ENCODE data around the gene ATP6V0E1. TPM values are rescaled to one million over a fixed set of nuclear protein-coding genes. Genes with fewer than 3 reads are reported as not detected.
A peak's percentile ranks its signal among the peaks of the same experiment; 100 is the strongest.

ATP6V0E1 gene
- total RNA-seq, 1 donor from 2014 or later = 52.5 TPM

DNA sequence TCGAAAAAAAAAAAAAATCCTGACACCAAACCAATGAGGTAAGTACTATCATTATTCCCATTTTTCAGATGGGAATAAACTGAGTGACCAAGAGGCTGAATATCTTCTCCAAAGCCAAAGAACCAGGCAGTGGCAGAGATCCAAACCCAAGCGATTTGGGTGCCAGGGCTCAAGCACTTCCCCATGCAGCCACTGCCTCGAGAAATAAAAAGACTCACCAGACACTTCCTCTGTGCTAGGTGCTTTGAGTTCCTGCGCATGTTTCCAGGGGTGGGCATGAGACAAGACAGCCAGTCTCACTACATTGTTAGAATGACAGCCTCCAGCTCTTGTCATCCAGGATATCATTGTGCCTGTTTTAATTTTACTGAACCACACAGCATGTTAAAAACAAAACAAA lies 26.6 kb upstream of the ATP6V0E1 start:
- DNase-seq = no peak

DNA sequence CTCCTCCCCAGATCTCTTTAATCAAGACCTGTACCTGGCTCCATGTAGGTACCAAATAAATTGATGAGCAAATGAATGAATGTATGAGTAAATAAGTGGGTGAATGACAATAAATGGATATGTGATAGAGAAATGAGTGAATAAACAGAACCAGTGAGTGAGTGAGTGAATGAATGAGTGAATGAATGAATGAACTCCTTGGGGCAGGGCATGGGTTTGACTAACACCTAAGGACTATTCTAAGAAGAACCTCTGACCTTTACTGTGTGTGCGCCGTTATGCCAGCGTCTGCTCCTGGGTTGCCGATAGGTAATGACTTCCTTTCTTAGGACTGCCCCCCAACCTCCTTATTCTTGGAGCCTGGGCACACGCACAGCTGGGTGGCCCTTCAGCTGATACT lies 26.1 kb upstream of the ATP6V0E1 start:
- no peak for DNase-seq

DNA sequence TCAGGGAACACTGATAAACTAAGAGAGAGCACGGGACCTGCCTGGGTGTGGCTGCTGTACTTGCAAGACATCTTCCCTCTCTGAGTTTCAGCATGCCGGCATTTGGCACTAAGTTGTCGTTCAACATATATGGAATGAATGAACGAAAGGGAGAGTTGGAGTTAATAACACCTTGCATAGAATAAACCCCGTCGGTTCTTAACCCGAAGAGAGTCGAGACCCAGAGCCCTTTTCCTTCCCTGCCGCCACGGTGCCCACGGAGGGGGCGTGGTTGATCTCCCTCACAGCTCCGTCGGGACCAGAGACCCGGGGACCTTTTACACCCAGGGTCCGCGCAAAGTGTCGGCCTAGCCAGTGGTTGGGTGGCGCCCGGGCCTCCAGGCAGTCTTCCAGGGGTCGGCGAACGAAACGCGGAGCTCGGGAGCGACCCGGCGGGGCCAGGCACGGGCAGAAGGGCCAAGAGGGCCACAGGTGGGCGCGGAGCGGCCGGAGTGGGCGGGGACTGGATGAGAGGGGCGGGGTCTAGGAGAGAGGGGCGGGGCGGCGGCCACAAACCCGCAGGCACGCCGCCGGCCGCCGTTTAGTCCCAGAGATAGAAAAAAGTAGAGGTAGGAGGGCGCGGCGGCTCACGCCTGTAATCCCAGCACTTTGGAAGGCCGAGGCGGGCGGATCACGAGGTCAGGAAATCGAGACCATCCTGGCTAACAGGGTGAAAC lies 25.1 kb upstream of the ATP6V0E1 start:
- DNase-seq = peak; percentile 71

DNA sequence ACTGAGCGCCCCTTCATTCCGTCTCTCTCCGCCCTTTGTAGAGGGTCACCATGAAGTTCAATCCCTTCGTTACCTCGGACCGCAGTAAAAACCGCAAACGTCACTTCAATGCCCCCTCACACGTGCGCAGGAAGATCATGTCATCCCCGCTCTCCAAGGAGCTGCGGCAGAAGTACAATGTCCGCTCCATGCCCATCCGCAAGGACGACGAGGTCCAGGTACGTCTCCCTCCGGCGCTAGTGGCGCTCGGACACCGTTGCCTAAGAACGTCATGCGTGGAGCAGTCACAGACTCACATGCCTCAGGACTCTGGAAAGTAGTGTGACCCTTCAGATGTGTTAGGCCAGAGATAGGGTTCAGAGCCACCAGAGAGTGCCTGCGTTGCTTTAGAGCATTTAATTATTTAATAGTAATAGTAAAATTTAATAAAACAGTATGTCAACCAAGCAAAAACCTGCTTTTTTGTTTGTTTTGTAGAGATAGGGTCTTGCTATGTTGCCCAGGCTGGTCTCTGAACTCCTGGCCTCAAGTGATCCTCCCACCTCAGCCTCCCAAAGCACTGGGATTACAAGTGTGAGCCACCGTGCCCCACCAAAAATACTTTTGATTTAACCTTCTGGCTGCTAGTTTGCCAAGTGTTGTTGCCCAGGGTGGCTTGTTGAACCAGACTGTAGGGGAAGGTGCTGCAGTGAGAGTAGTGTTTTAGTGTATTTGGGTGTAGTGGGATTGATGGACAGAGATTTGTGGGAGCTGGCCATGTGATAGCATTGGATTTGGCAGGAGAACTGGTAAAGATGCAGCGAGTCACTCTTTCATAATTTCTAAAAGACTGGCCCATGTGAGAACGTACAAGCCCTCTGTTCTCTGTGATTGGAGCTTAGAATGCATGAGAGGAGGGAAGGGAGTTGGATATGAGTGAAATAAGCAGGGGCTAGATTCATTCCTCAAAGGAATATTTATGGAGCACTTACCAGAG lies 23.5 kb upstream of the ATP6V0E1 start:
- no peak for DNase-seq

DNA sequence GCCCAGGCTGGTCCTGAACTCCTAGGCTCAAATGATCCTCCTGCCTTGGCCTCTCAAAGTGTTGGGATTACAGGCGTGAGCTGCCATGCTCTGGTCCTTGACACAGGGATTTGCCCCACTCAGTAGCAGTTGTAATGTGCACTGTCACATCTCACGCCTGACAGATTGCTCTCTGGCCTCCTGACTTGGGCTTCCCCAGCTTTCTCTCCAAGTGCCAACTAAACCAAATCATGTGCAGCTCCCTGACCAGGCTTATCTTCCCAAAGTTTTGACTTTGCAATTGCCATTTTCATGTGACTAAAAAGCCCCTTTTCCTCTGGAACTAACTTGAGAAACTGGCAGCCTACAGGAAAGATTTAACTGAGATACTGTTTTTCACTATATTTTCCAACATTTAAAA lies 13.7 kb upstream of the ATP6V0E1 start:
- DNase-seq = no peak

DNA sequence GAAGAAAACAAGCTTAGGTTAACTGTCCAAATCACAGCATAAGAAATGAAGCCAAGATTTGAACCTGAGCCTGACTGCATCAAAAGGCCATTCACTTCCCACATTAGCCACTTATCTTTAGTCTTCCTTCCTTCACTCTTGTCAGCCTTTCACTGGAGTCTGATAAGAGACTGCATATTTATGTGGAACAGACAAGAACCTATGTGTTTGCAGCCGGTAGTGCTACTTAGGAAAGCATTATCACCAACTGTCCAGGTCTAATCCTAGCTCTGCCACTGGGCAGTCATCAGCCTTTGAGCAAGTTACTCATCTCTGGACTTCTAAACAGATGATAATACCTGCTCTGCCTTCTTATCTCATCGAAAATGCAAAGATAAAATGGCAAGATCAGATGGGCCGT lies 12.1 kb upstream of the ATP6V0E1 start:
- DNase-seq = no peak

DNA sequence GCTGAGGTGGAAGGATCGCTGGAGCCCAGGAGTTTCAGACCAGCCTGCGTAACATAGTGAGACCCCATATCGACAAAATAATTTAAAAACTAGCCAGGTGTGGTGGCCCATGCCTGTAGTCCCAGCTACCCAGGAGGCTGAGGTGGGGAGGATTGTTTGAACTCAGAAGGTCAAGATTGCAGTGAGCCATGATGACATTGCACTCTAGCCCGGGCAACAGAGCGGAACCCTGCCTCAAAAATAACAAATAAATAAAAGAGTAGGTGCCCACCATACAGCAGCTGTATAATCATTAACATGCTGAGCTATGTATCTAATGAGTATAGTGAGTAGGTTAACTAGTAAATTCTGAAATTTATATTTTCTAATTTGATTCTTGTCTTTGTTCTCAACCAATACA lies 11.0 kb upstream of the ATP6V0E1 start:
- DNase-seq = no peak

DNA sequence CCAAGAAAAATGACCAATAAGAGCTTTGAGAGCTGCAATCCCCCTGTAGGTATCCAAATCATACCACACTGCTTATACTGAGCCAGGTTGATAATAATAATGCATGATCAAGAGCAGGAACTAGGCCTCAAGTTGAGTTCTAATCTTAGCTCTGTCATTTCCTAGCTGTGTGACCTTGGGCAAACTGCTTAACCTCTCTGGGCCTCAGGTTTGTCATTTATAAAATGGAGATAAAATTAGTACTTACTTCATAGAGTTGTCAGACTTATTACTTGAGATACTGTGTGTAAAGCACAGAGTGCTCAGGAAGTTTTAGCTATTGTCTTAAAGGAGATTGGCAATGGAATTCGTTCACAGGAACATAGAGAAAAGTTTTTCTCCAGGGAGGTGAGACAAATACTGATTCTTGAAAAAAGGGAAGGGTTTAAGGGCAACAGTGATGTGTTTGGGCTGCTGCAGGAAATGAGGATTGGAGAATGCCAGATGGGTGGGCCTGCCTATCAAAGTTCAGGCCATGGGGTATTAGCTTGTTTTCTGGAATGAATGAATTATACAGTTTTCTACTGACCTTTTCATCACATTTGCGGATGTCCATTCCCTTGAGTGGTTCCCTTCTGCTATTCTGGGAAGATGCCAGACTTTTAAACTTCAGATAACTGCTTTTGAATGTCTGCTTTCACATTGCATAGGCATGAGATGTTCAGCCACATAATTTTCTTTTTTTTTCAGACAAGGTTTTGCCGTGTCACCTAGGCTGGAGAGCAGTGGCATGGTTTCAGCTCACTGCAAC lies 10.2 kb upstream of the ATP6V0E1 start:
- DNase-seq = peak; percentile 47

DNA sequence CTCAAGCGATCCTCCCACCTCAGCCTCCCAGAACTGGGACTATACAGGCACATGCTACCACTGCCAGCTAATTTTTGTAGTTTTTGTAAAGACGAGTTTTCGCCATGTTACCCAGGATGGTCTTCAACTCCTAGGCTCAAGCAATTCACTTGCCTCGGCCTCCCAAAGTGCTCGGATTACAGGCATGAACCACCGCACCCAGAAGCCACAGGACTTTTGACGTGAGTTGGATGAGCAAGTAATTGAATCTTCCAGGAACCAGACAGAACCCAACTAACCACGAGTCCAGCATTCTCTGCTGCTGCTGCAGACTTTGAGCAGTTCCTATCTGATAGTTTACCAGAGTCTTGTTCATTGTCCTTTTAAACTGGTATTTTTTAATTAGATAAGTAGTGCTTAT lies 9.6 kb upstream of the ATP6V0E1 start:
- no peak for DNase-seq

DNA sequence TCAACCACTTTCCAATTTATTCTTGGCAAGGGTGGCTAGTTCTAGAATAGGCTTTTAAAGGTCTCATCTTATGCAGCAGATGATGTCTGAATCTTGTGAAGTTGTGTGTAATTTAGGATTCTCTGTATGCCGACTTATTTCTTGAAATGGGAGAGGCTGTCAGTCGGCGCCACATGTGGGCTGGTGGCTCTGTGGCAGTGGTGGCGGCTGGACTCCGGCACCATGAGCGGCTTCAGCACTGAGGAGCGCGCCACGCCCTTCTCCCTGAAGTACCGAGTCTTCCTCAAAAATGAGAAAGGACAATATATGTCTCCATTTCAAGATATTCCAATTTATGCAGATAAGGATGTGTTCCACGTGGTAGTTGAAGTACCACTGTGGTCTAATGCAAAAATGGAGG lies 8.3 kb upstream of the ATP6V0E1 start:
- DNase-seq = no peak

DNA sequence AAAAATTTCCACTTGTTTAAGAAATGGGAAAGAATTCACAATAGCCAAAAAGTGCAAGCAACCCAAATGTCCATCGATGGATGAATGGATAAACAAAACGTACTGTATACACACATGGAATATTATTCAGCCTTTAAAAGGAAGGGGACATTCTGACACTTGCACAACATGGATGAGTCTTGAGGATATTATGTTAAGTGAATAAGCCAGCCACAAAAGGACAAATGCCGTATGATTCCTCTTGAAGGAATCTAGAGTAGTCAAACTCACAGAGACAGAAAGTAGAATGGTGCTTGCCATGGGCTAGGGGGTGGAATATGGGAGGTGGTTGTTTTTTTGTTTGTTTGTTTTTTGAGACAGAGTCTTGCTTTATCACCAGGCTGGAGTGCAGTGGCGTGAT lies 3.8 kb upstream of the ATP6V0E1 start:
- no peak for DNase-seq

DNA sequence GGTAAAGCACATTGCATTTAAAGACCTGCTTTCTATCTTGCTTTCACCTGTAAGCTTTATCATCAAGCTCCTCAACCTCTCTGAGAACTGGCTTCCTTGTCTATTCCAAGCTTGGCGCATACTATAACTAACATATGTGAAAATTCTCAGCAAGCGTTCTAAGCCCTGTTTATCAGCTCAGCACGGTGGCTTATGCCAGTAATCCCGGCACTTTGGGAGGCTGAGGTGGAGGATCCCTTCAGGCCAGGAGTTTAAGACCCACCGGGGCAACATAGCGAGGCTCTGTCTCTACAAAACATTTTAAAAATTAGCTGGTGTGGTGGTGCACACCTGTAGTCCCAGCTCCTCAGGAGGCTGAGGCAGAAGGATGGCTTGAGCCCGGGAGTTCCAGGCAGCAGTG lies 1.6 kb upstream of the ATP6V0E1 start:
- DNase-seq = no peak

DNA sequence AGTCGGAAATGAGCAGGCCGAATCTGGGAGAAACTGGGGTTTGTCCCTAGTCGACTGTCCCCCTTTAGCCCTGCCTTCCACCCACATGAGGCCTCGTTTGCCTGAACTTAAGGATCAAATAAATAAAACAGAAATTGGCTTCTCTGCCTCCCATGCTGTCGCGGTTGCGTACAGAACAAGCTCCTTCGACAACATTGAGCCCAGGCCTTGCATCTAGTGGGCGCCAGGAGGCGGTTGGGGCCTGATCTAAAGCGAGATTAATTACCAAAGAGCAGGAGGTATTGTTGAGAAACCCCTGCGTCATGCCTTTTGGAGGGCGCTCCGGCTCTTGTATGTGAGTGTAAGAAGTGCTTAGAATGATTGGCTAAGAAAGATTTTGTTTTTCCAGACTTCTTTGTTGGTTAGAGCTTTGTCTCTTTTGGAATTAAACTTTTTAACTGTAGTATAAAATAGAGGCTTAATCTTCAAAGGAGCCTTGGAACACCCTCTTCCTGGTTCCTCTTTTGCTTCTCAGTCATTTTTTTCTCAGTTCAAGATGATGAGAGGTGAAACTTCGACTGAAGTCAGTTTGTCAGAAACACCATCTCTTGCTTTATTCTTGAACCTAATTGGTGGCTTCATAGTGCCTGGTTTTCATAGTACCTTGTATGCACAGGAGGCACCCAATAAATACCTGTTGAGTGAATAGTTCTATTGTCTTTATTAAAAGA lies 828 bp downstream of the ATP6V0E1 start:
- DNase-seq = peak; percentile 82

DNA sequence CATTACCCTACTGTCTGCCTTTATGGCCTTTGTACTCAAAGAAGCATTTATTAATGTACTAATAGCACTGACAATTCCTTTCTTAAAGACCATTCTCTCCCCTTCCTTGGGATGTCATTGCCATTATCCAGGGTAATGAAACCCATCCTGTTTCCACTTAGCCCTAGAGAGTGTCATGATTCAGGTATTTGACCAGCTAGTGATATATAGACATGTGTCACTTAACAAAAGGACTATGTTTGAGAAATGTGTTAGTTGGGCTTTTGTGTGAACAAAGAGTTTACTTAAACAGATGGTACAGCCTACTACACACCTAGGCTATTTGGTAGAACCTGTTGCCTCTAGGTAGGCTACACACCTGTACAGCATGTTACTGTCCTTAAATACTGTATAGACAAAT lies 2.0 kb downstream of the ATP6V0E1 start:
- no peak for DNase-seq

DNA sequence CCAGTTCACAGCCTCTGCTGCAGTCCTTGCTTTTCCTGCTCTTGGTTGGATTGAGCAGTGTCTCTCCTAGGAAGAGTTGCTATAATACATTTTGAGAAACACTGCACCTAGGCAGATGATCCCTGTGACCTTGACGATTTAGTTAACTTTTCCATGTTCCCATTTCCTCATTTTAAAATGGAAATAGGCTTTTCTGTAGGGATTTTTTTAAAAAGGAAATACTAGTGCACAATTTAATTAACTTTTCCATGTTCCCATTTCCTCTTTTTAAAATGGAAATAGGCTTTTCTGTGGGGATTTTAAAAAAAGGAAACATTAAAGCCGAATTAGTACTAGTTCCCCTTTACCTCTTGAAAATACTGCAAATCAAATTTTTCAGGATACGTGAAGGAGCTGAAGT lies 4.7 kb downstream of the ATP6V0E1 start:
- no peak for DNase-seq

DNA sequence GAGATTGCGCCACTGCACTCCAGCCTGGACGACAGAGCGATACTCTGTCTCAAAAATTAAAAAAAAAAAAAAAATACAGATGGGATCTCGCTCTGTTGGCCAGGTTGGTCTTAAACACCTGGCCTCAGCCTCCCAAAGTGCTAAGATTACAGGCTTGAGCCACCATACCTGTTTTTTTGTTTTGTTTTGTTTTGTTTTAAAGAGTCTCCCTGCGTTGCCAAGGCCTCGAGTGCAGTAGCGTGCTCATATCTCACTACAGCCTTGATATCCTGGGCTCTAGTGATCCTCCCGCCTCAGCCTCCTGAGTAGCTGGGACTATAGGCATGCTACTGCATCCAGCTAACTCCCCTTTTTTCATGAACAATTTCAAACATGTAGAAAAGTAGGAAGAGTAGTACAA lies 7.2 kb downstream of the ATP6V0E1 start:
- DNase-seq = no peak

DNA sequence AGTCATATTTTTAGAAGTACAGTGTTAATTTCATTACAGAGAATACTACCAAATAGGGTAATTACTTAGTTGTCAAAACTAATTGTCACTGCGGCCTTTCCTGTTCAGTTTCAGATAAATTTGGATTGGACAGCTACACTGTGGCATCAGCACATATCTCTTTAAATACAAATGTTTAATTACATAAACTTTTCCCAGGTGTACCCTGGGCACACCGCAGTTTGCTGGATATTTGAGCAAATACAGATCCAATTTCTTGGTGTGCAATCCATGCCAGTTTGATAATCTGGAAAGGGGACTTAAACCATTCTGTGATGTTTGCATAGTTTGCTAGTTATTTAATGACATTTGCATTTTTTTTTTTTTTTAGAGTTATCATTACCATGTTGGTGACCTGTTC lies 10.8 kb downstream of the ATP6V0E1 start:
- DNase-seq = no peak

DNA sequence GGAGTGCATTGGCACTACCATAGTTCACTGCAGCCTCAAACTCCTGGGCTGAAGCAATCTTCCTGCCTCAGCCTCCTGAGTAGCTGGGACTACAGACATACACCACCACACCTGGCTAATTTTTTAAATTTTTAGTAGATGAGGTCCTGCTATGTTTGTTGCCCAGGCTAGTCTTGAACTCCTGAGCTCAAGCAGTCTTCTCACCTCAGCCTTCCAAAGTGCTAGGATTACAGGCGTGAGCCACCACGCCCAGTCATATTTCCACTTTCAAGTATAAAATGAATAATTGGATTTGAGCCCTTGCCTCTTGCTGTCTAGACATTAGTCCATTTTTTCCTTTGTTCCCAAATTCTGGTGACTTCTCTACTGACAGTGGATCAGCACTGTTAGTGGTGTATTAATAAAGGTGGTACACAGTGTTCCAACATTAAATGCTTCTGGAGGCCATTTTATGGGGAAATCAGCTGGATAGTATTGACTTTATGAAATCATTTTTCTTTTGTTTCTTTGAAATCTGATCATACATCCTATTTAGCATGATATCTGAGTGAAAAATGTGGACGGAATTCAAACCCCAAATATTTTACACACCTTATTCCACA lies 15.9 kb downstream of the ATP6V0E1 start:
- no peak for DNase-seq

DNA sequence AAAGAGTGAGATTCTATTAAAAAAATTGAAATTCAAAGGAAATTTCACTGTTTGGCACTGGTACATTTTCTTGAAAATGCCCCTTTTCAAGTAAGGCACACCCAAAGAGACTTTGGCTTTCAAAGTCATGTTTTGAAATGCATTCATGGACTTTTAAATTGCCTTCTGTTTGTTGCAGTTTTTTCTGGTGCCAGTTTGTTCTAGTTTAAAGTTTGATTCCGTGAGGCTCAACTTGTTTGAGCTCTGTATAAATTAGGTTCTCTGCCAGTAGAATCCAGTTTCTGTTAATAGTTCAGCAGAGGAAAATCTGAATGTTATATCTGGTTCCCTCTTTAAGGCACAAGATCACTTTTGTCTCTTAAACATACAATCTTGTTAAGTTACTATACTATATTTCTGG lies 16.4 kb downstream of the ATP6V0E1 start:
- no peak for DNase-seq

DNA sequence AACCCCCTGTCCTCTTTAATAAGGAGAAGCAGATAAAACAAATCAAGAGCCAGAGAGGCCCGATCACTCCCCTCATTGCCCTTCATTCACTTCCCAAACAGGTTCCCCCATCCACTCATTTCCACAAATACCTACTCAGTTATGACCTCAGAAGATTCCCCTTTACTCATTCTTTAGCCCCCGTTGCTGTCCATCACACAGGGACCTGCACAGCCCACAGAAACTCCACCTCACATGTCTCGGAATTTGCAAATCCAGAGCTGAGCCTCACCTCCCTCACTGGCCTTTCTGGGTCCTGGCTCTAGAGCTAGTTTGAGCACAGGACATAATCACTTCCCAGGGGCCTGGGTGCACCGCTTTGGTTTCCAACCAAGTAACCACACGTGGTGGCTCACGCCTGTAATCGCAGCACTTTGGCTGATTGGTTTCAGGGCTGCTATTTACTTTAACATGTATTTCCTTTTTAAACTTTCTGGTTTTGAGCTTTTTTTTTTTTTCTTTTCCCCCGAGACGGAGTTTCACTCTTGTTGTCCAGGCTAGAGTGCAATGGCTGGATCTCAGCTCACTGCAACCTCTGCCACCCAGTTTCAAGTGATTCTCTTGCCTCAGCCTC lies 17.8 kb downstream of the ATP6V0E1 start:
- no peak for DNase-seq

DNA sequence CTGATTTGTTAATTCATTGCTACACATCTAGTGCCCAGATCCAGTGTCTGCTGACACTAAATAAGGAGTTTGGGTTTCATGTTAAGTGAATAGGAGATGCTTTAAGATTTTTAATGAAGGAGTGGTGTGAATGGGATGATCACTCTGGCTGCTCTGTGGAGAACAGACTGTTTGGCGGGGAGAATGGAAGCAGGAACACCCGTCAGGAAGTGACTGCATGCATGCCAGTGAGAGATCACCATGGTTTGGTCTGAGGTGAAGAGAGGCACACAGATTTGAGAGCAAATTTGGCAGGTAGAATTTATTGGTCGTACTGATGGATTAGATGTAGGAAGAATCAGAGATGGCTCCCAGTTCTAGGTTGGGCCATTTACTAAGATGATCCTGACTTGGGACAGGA lies 19.8 kb downstream of the ATP6V0E1 start:
- DNase-seq = no peak

All from tongue (tissue), 2 donors.